Epithelial cell of esophagus (primary cell): ENCODE results near the gene INA.
"Not testable (repeated sequence)": the region's sequence is repeated elsewhere in the genome, so short reads cannot be mapped to it uniquely, and the experiment has no call there.

ENCODE experiments used
- DNase-seq: peaks from one replicate; pipeline ENCODE4 v3.0.0; 2010; ENCODE audit warnings: low read depth
- H3K4me3 ChIP-seq: 2 replicates; pipeline ENCODE4 v1.5.1; 2011; ENCODE audit warnings: mild to moderate bottlenecking, low read length, control low read depth
- TF ChIP-seq, protein P1 (sequence below): IDR thresholded peaks from 2 replicates; pipeline ENCODE4 v1.5.1; 2011; ENCODE audit warnings: low read depth, mild to moderate bottlenecking, low read length, control low read depth, inconsistent platforms; ENCODE audit not compliant: insufficient read depth; ENCODE audit errors: missing control alignments

INA gene

DNA sequence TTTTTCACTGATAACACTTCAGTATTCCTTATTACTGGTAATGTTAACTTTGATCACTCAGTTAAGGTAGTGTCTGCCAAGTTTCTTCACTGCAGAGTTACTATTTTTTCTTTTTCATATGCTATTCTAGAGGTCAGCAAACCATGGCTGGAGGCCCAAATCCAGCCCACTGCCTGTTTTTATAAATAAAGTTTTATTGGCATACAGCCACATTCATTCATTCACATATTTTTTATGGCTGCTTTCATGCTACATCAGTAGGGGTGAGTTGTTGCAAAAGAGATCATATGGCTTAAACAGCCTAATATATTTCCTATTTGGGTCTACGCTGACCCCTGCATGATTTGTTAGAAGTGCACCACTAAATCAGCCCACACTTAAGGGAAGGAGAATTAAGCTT, 20.3 kb upstream of the INA start:
- H3K4me3 ChIP-seq = no peak overlapping the region
- no peak for DNase-seq
- TF ChIP-seq, protein P1, sequence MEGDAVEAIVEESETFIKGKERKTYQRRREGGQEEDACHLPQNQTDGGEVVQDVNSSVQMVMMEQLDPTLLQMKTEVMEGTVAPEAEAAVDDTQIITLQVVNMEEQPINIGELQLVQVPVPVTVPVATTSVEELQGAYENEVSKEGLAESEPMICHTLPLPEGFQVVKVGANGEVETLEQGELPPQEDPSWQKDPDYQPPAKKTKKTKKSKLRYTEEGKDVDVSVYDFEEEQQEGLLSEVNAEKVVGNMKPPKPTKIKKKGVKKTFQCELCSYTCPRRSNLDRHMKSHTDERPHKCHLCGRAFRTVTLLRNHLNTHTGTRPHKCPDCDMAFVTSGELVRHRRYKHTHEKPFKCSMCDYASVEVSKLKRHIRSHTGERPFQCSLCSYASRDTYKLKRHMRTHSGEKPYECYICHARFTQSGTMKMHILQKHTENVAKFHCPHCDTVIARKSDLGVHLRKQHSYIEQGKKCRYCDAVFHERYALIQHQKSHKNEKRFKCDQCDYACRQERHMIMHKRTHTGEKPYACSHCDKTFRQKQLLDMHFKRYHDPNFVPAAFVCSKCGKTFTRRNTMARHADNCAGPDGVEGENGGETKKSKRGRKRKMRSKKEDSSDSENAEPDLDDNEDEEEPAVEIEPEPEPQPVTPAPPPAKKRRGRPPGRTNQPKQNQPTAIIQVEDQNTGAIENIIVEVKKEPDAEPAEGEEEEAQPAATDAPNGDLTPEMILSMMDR = no peak

DNA sequence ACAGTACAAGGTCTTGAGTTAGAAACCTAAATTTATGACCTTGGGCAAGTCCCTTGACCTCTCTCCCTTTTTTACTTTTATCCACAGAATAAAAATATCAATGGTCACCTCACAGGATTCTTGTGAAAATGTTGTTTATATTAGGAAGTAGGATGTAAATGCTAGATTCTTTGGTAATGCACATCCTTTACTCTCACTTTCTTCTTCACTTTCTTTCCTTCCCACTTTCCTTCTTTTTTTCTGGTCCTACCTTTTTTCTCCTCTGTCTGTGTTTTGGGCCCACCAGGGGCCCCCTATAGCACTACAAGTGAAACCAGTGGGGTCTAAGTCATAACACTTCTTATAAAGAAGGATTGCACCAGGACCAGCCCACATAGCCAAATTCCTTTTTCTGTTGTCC, 19.1 kb upstream of the INA start:
- H3K4me3 ChIP-seq = no peak overlapping the region
- TF ChIP-seq, protein P1 = no peak
- DNase-seq = no peak

DNA sequence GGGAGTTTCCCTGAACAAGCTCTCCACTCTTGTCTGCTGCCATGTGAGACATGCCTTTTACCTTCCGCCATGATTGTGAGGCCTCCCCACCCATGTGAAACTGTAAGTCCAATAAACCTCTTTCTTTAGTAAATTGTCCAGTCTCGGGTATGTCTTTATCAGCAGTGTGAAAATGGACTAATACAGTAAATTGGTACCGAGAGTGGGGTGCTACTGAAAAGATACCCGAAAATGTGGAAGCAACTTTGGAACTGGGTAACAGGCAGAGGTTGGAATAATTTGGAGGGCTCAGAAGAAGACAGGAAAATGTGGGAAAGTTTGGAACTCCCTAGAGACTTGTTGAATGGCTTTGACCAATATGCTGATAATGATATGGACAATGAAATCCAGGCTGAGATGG, 18.0 kb upstream of the INA start:
- not testable (repeated sequence) for DNase-seq, H3K4me3 ChIP-seq

DNA sequence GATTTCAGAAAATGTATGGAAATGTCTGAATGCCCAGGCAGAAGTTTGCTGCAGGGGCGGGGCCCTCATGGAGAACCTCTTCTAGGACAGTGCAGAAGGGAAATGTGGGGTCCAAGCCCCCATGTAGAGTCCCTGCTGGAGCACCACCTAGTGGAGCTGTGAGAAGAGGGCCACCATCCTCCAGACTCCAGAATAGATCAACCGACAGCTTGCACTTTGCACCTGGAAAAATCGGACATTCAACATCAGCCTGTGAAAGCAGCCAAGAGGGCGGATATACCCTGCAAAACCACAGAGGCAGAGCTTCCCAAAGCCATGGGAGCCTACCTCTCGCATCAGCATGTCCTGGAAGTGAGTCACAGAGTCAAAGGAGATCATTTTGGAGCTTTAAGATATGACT, 16.9 kb upstream of the INA start:
- DNase-seq = no peak
- TF ChIP-seq, protein P1 = no peak
- H3K4me3 ChIP-seq = no peak overlapping the region

DNA sequence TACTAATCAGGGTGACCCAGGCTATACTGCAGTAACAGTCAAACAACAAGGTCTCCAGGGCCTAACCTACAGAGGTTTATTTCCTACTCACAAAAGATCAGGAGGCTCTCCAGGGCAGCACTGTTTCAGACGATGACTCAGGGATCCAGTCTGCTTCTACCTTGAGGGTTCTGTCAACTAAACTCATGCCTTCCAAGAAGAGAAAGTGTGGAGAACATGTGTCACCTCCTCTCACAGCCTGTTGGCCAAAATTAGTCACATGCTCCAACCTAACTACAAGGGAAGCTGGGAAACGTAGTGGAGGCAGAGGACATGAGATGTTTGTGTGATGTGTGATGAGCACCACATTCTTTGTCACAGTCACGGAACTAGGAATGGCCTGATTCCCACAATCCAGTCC, 14.7 kb upstream of the INA start:
- peak; percentile 60 for DNase-seq
- H3K4me3 ChIP-seq = no peak overlapping the region
- TF ChIP-seq, protein P1 = no peak

DNA sequence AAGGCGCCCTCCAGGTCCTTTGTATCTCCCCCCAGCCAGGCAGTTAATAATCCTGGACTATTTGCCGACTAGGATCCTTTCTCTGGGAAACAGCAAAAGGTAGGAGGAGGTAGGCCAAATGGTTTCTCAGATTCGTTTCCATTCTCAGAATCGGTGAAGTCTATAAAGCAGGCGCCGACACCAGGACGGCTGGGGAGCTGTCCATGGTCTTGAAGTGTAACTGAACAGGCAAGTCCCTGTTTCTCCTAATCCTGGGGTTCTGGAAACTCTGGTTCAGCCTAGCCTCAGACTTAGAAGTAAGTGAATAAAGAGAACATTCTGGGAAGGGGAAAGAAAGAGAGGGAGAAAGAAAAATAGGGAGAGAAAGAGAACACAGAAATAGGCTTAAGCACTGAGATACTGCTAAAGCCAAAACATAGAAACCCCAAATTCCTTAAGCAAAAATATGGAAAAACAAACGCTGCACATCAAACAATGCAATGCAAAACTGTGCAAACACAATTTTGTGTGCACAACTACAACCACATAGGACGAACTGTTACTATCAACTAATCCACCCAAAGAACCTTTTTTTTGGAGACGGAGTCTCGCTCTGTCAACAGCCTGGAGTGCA, 11.1 kb upstream of the INA start:
- TF ChIP-seq, protein P1 = no peak
- no peak overlapping the region for H3K4me3 ChIP-seq
- peak; percentile 84 for DNase-seq

DNA sequence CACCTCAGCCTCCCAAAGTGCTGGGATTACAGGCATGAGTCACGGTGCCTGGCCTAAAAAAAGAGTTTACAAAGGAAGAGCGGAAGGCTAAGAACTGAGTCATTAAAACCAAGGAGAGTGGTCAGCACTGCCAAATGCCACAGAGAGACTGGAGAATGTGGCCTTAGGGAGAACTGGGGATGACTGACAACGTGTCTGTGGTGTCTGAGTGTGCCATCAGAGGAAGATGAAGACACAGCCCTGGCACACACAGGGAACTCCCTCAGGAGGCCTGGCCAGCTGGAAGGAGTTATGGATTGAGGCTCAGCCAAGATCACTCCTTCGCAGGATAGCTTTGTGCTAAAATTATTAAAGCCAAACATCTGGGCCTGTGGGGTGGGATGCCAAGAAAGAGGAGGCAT, 3.9 kb upstream of the INA start:
- peak; percentile 93 for DNase-seq

More for the DNA sequence above, 3.9 kb upstream of the INA start:
- TF ChIP-seq, protein P1 = no peak
- no peak overlapping the region for H3K4me3 ChIP-seq
